Sigmoid colon (tissue), 7 donors: ENCODE results near the gene RBFOX2. TPM values are rescaled to one million over a fixed set of nuclear protein-coding genes. Genes with fewer than 3 reads are reported as not detected.

ENCODE experiments used
- DNase-seq: peaks from one replicate; pipeline ENCODE4 v3.0.0-alpha.2; 2019
- H3K27ac ChIP-seq, 4 donors: fragments of 200-600 bp; sonication (generic); one replicate each; pipeline ENCODE4 v1.5.1; 2016 to 2019; ENCODE audit warnings: mild to moderate bottlenecking in 1 of 4
- H3K27me3 ChIP-seq, 3 donors: fragments of 200-600 bp; sonication (generic); one replicate each; pipeline ENCODE4 v1.5.1; 2019; ENCODE audit warnings: mild to moderate bottlenecking in 1 of 3
- H3K36me3 ChIP-seq, 4 donors: fragments of 200-600 bp; sonication (generic); one replicate each; pipeline ENCODE4 v1.5.1; 2016 to 2019
- H3K4me1 ChIP-seq, 4 donors: fragments of 200-600 bp; sonication (generic); one replicate each; pipeline ENCODE4 v1.5.1; 2017 to 2019
- H3K4me3 ChIP-seq, 4 donors: fragments of 200-600 bp; sonication (generic); one replicate each; pipeline ENCODE4 v1.5.1; 2017 to 2019; ENCODE audit warnings: mild to moderate bottlenecking in 2 of 4, moderate library complexity in 1 of 4
- H3K9me3 ChIP-seq, 4 donors: fragments of 200-600 bp in 3 of 4; sonication (generic) in 3 of 4; one replicate each; pipeline versions ENCODE4 v1.5.1 to v1.6.1; 2013 to 2019
- CTCF ChIP-seq, 4 experiments: fragments of 450-650 bp in 3 of 4; fragments of 200-600 bp in 1 of 4; IDR thresholded peaks; one replicate each; pipeline ENCODE4 v1.5.1; 2016 to 2019; ENCODE audit warnings: antibody characterized with exemption in 4 of 4, mild to moderate bottlenecking in 3 of 4, moderate library complexity in 2 of 4
- EP300 ChIP-seq, 4 donors: sonication (generic); formaldehyde crosslinking; IDR thresholded peaks; one replicate each; pipeline ENCODE4 v1.6.1; 2017; ENCODE audit warnings: antibody characterized with exemption in 4 of 4
- POLR2A ChIP-seq, 2 donors: fragments of 450-650 bp; IDR thresholded peaks; one replicate each; pipeline ENCODE4 v1.6.1; 2016; ENCODE audit warnings: antibody characterized with exemption in 2 of 2, mild to moderate bottlenecking in 2 of 2, moderate library complexity in 2 of 2
- POLR2AphosphoS5 ChIP-seq, 4 donors: sonication (generic); formaldehyde crosslinking; IDR thresholded peaks; one replicate each; pipeline ENCODE4 v1.6.1; 2017; ENCODE audit warnings: antibody characterized with exemption in 4 of 4
- WGBS, 2 donors: extraction: QIAGEN DNeasy Blood & Tissue Kit; methylation state at CpG; one replicate each; pipeline ENCODE4 v1.1.7; 2013; 5-methylcytosine and 5-hydroxymethylcytosine counted together
- intact Hi-C: fragments of 100-400 bp; cut with DNase I; formaldehyde crosslinking; loops from one replicate; pipeline ENCODE4 v1.15.1; 2023
- polyA plus RNA-seq, 3 donors: library from polyadenylated mRNA; stranded (reverse); fragments of 200-250 nt; gene quantifications; one replicate each; pipeline ENCODE4 v1.2.3, GENCODE V29; 2013
- total RNA-seq, 4 donors: library from RNA; depleted of rRNA; stranded (reverse); fragments of >200 nt; gene quantifications; one replicate each; pipeline ENCODE4 v1.1.0, GENCODE V29; 2016
- donor health status: healthy with polysubstance abuse.
- donor health status: Bipolar disorder and iron deficiency.
- donor health status: healthy.

The RBFOX2 gene
- total and polyA plus RNA-seq, 7 donors = 11.6 to 164 (median 138) TPM

- intact Hi-C loops = no loop called here
- H3K27ac ChIP-seq = peak overlapping the region in 1 of 4 donors; percentile 73
- H3K4me1 ChIP-seq = peaks cover 0 to 69% (median 56%) of the 10 kb centered on the region in 4 donors
- no peak overlapping the region for H3K4me3 ChIP-seq
- WGBS, 2 donors = 95 to 96% methylated on average over 2 of the region's 2 CpGs
- TF ChIP-seq POLR2A (IDR thresholded peaks at IDR 0.05) (no peak), EP300 (IDR thresholded peaks at IDR 0.05) (no peak), CTCF (IDR thresholded peaks at IDR 0.05) (no peak), POLR2AphosphoS5 (IDR thresholded peaks at IDR 0.05) (no peak)
- no peak for DNase-seq
- no peaks in the 10 kb centered on the region for H3K36me3 ChIP-seq
- H3K9me3 ChIP-seq = no peaks in the 10 kb centered on the region
- H3K27me3 ChIP-seq = no peaks in the 10 kb centered on the region
These were observed 144.1 kb downstream of the RBFOX2 start for GRCh38 chr22:35884529-35884928.

GRCh38 chr22:35883031-35883620 lies 145.5 kb downstream of the RBFOX2 start:
- Histone ChIP-seq H3K27me3 (no peaks in the 10 kb centered on the region), H3K4me1 (peaks cover 0 to 69% (median 60%) of the 10 kb centered on the region in 4 donors), H3K27ac (peak overlapping the region in 2 of 4 donors; percentile 41 to 73), H3K9me3 (no peaks in the 10 kb centered on the region), H3K4me3 (no peak overlapping the region), H3K36me3 (no peaks in the 10 kb centered on the region)
- 75 to 89% methylated on average over 5 of the region's 5 CpGs for WGBS, 2 donors
- intact Hi-C loops = no loop called here
- DNase-seq = no peak
- TF ChIP-seq POLR2A (IDR thresholded peaks at IDR 0.05) = no peak
- no peak for TF ChIP-seq EP300 (IDR thresholded peaks at IDR 0.05)

GRCh38 chr22:35882211-35883030 lies 146.2 kb downstream of the RBFOX2 start:
- Histone ChIP-seq H3K4me3 (no peak overlapping the region), H3K9me3 (no peaks in the 10 kb centered on the region), H3K27me3 (no peaks in the 10 kb centered on the region), H3K27ac (peak overlapping the region in 2 of 4 donors; percentile 41 to 73), H3K36me3 (no peaks in the 10 kb centered on the region), H3K4me1 (peaks cover 0 to 69% (median 58%) of the 10 kb centered on the region in 4 donors)
- intact Hi-C loops = no loop called here
- TF ChIP-seq POLR2A (IDR thresholded peaks at IDR 0.05) (no peak), CTCF (IDR thresholded peaks at IDR 0.05) (no peak), EP300 (IDR thresholded peaks at IDR 0.05) (no peak), POLR2AphosphoS5 (IDR thresholded peaks at IDR 0.05) (no peak)
- no peak for DNase-seq
- WGBS, 2 donors = 35 to 53% methylated on average over 5 of the region's 5 CpGs

GRCh38 chr22:35879351-35879750 lies 149.3 kb downstream of the RBFOX2 start:
- 93 to 96% methylated on average over 2 of the region's 2 CpGs for WGBS, 2 donors
- intact Hi-C loops = no loop called here
- no peaks in the 10 kb centered on the region for H3K9me3 ChIP-seq
- peak overlapping the region in 1 of 4 donors; percentile 7 for H3K27ac ChIP-seq
- no peak overlapping the region for H3K4me3 ChIP-seq
- peaks cover 0 to 68% (median 52%) of the 10 kb centered on the region in 4 donors for H3K4me1 ChIP-seq
- H3K27me3 ChIP-seq = no peaks in the 10 kb centered on the region
- H3K36me3 ChIP-seq = no peaks in the 10 kb centered on the region
- TF ChIP-seq EP300 (IDR thresholded peaks at IDR 0.05) (no peak), POLR2A (IDR thresholded peaks at IDR 0.05) (no peak), CTCF (IDR thresholded peaks at IDR 0.05) (no peak), POLR2AphosphoS5 (IDR thresholded peaks at IDR 0.05) (no peak)
- DNase-seq = no peak

GRCh38 chr22:35873426-35873825 lies 155.2 kb downstream of the RBFOX2 start:
- 95% methylated on average over 3 of the region's 3 CpGs for WGBS, 2 donors
- TF ChIP-seq EP300 (IDR thresholded peaks at IDR 0.05) (no peak), CTCF (IDR thresholded peaks at IDR 0.05) (no peak), POLR2AphosphoS5 (IDR thresholded peaks at IDR 0.05) (no peak)
- no peak overlapping the region for H3K4me3 ChIP-seq
- no peak overlapping the region for H3K27ac ChIP-seq
- no peaks in the 10 kb centered on the region for H3K9me3 ChIP-seq
- no peak for DNase-seq
- no peaks in the 10 kb centered on the region for H3K27me3 ChIP-seq
- intact Hi-C loops = no loop called here
- H3K36me3 ChIP-seq = no peaks in the 10 kb centered on the region
- peaks cover 0 to 59% (median 50%) of the 10 kb centered on the region in 4 donors for H3K4me1 ChIP-seq
